ENCODE measurements around the gene CAMSAP2.

The CAMSAP2 gene

GRCh38 chr1:200890027-200890426 lies 151.3 kb downstream of the CAMSAP2 start:
- H3K36me3 ChIP-seq (ENCODE audit: insufficient read depth, low read length): no peaks in the 10 kb centered on the region
- no peak for TF ChIP-seq EZH2 (IDR thresholded peaks at IDR 0.05; ENCODE audit: borderline replicate concordance, low read length)
- TF ChIP-seq CTCF (IDR thresholded peaks at IDR 0.05; ENCODE audit: low read length): no peak
- H3K9me2 ChIP-seq (ENCODE audit: low read depth, low read length): no peaks in the 10 kb centered on the region
- H2AFZ ChIP-seq (ENCODE audit: low read length): no peak overlapping the region
- no peak overlapping the region for H3K9ac ChIP-seq (ENCODE audit: low read length)
- H4K20me1 ChIP-seq (ENCODE audit: insufficient read depth, low read length): no peaks in the 10 kb centered on the region
- H3K27ac ChIP-seq (ENCODE audit: low read depth, low read length, poor library complexity, severe bottlenecking): no peak overlapping the region
- H3K9me3 ChIP-seq (ENCODE audit: low read length): no peaks in the 10 kb centered on the region
- no peaks in the 10 kb centered on the region for H3F3A ChIP-seq (ENCODE audit: insufficient read depth, low read length)
- H3K4me2 ChIP-seq (ENCODE audit: low read length): no peak overlapping the region
- no peaks in the 10 kb centered on the region for H3K79me2 ChIP-seq (ENCODE audit: insufficient read depth, low read length)
- peaks cover 4% of the 10 kb centered on the region; the same call in 1 of the 2 replicates for H3K27me3 ChIP-seq (ENCODE audit: insufficient read depth, low read length)
- H3K4me3 ChIP-seq (ENCODE audit: low read depth, low read length, poor library complexity, severe bottlenecking): no peak overlapping the region
- no peaks in the 10 kb centered on the region for H3K4me1 ChIP-seq (ENCODE audit: insufficient read depth, low read length, severe bottlenecking)

DNA sequence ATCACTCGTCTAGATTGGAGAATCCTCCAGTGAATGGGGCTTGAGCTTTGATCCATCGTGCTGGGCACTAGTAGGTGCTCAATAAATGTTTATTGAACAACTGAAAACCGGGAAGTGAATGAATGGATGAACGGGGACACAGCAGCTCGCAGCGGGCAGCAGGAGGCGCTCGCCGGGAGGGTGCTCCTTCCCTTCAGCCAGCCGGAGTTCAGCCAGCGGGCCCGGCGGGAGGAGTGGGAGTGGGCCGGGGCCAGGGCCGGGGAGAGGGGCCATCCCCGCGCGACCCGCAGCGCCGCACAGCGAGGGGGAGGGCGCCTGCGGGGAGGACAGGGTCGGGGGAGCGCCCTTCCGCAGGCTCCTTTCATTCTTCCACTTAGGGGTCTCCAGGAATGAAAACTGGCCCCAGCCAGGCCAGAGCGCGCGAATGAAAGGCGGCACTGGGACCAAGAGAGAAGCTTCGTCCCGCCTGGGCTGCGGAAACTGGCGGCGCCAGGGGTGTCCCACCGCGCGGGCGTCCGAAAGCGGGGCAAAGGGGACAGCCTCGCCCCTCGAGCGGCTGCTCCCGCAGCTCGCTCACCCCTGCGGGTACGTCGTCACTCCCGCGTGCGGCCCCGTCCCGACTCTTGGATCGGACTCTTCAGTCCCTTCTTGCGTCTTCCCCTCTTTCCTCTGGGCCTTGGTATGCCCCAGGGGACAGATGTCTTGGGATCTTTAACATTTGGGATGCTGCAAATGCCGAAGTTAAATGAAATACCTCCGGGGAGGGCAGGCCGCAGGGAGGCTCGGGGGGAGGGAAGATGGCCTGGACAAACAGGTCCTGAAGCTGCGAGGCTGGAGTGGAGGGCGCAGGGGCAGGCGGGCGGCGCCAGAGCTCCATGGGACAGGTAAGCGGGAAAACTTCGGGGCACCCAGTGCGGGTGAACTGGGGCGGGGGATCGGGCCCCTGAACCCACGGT lies 152.4 kb downstream of the CAMSAP2 start:
- no peak overlapping the region for H3K4me3 ChIP-seq (ENCODE audit: low read depth, low read length, poor library complexity, severe bottlenecking)
- H3K4me1 ChIP-seq (ENCODE audit: insufficient read depth, low read length, severe bottlenecking): no peaks in the 10 kb centered on the region

GRCh38 chr1:200891774-200892157 lies 153.1 kb downstream of the CAMSAP2 start:
- no peaks in the 10 kb centered on the region for H3F3A ChIP-seq (ENCODE audit: insufficient read depth, low read length)
- no peaks in the 10 kb centered on the region for H3K9me3 ChIP-seq (ENCODE audit: low read length)
- H3K4me3 ChIP-seq (ENCODE audit: low read depth, low read length, poor library complexity, severe bottlenecking): no peak overlapping the region
- H3K79me2 ChIP-seq (ENCODE audit: insufficient read depth, low read length): no peaks in the 10 kb centered on the region
- H3K27ac ChIP-seq (ENCODE audit: low read depth, low read length, poor library complexity, severe bottlenecking): no peak overlapping the region
- H4K20me1 ChIP-seq (ENCODE audit: insufficient read depth, low read length): no peaks in the 10 kb centered on the region
- no peak overlapping the region for H3K9ac ChIP-seq (ENCODE audit: low read length)
- TF ChIP-seq EZH2 (IDR thresholded peaks at IDR 0.05; ENCODE audit: borderline replicate concordance, low read length): no peak
- no peak for TF ChIP-seq CTCF (IDR thresholded peaks at IDR 0.05; ENCODE audit: low read length)
- no peaks in the 10 kb centered on the region for H3K4me1 ChIP-seq (ENCODE audit: insufficient read depth, low read length, severe bottlenecking)
- no peak overlapping the region for H3K4me2 ChIP-seq (ENCODE audit: low read length)
- H3K36me3 ChIP-seq (ENCODE audit: insufficient read depth, low read length): no peaks in the 10 kb centered on the region
- no peaks in the 10 kb centered on the region for H3K9me2 ChIP-seq (ENCODE audit: low read depth, low read length)
- H2AFZ ChIP-seq (ENCODE audit: low read length): no peak overlapping the region
- peaks cover 4% of the 10 kb centered on the region; the same call in 1 of the 2 replicates for H3K27me3 ChIP-seq (ENCODE audit: insufficient read depth, low read length)

More for the DNA sequence above, 152.4 kb downstream of the CAMSAP2 start:
- H3K9me2 ChIP-seq (ENCODE audit: low read depth, low read length): no peaks in the 10 kb centered on the region
- no peak overlapping the region for H3K9ac ChIP-seq (ENCODE audit: low read length)
- peaks cover 4% of the 10 kb centered on the region; the same call in 1 of the 2 replicates for H3K27me3 ChIP-seq (ENCODE audit: insufficient read depth, low read length)
- H3K36me3 ChIP-seq (ENCODE audit: insufficient read depth, low read length): no peaks in the 10 kb centered on the region
- TF ChIP-seq CTCF (IDR thresholded peaks at IDR 0.05; ENCODE audit: low read length) (peak; percentile 35), EZH2 (IDR thresholded peaks at IDR 0.05; ENCODE audit: borderline replicate concordance, low read length) (no peak)
- H3F3A ChIP-seq (ENCODE audit: insufficient read depth, low read length): no peaks in the 10 kb centered on the region
- no peaks in the 10 kb centered on the region for H3K79me2 ChIP-seq (ENCODE audit: insufficient read depth, low read length)
- H3K27ac ChIP-seq (ENCODE audit: low read depth, low read length, poor library complexity, severe bottlenecking): no peak overlapping the region
- no peaks in the 10 kb centered on the region for H4K20me1 ChIP-seq (ENCODE audit: insufficient read depth, low read length)
- H2AFZ ChIP-seq (ENCODE audit: low read length): no peak overlapping the region
- no peak overlapping the region for H3K4me2 ChIP-seq (ENCODE audit: low read length)
- H3K9me3 ChIP-seq (ENCODE audit: low read length): no peaks in the 10 kb centered on the region
